ENCODE results near the gene PTPRN2. TPM values are rescaled to one million over a fixed set of nuclear protein-coding genes. Genes with fewer than 3 reads are reported as not detected.

Gene PTPRN2
- polyA plus RNA-seq, 2 donors, result 0.37 to 0.40 TPM

GRCh38 chr7:158362912-158363905 is 224.4 kb downstream of the PTPRN2 start:
- no peaks in the 10 kb centered on the region for H3K27me3 ChIP-seq (ENCODE audit: control insufficient read depth in 1 of 2, insufficient read depth in 2 of 2, low read length in 2 of 2)
- WGBS, 2 donors, result 78 to 81% methylated on average over 39 to 40 of the region's 40 CpGs
- H3K4me3 ChIP-seq (ENCODE audit: low read depth in 1 of 2, low read length in 2 of 2), result no peak overlapping the region
- no peaks in the 10 kb centered on the region for H3K4me1 ChIP-seq (ENCODE audit: control insufficient read depth in 2 of 2, insufficient read depth in 2 of 2, low read length in 1 of 2)
- no peak overlapping the region for H3K27ac ChIP-seq (ENCODE audit: low read depth in 2 of 2, low read length in 1 of 2)
- peaks cover 2 to 6% of the 10 kb centered on the region in 2 donors for H3K9me3 ChIP-seq (ENCODE audit: control insufficient read depth in 2 of 2, insufficient read depth in 1 of 2, low read depth in 1 of 2, low read length in 1 of 2)
- H3K36me3 ChIP-seq (ENCODE audit: control insufficient read depth in 2 of 2, insufficient read depth in 2 of 2, low read length in 1 of 2), result no peaks in the 10 kb centered on the region

- Histone ChIP-seq H3K4me3 (ENCODE audit: low read depth in 1 of 2, low read length in 2 of 2) (no peak overlapping the region), H3K27me3 (ENCODE audit: control insufficient read depth in 1 of 2, insufficient read depth in 2 of 2, low read length in 2 of 2) (no peaks in the 10 kb centered on the region), H3K36me3 (ENCODE audit: control insufficient read depth in 2 of 2, insufficient read depth in 2 of 2, low read length in 1 of 2) (no peaks in the 10 kb centered on the region), H3K9me3 (ENCODE audit: control insufficient read depth in 2 of 2, insufficient read depth in 1 of 2, low read depth in 1 of 2, low read length in 1 of 2) (peaks cover 2 to 6% of the 10 kb centered on the region in 2 donors), H3K4me1 (ENCODE audit: control insufficient read depth in 2 of 2, insufficient read depth in 2 of 2, low read length in 1 of 2) (no peaks in the 10 kb centered on the region), H3K27ac (ENCODE audit: low read depth in 2 of 2, low read length in 1 of 2) (no peak overlapping the region)
- WGBS, 2 donors, result 85 to 88% methylated on average over 8 of the region's 8 CpGs
Measured at GRCh38 chr7:158362001-158362400, 225.6 kb downstream of the PTPRN2 start.

GRCh38 chr7:158361326-158361946 is 226.2 kb downstream of the PTPRN2 start:
- Histone ChIP-seq H3K4me1 (ENCODE audit: control insufficient read depth in 2 of 2, insufficient read depth in 2 of 2, low read length in 1 of 2) (no peaks in the 10 kb centered on the region), H3K36me3 (ENCODE audit: control insufficient read depth in 2 of 2, insufficient read depth in 2 of 2, low read length in 1 of 2) (no peaks in the 10 kb centered on the region), H3K27ac (ENCODE audit: low read depth in 2 of 2, low read length in 1 of 2) (no peak overlapping the region), H3K9me3 (ENCODE audit: control insufficient read depth in 2 of 2, insufficient read depth in 1 of 2, low read depth in 1 of 2, low read length in 1 of 2) (peaks cover 2 to 6% of the 10 kb centered on the region in 2 donors), H3K4me3 (ENCODE audit: low read depth in 1 of 2, low read length in 2 of 2) (no peak overlapping the region), H3K27me3 (ENCODE audit: control insufficient read depth in 1 of 2, insufficient read depth in 2 of 2, low read length in 2 of 2) (no peaks in the 10 kb centered on the region)
- WGBS, 2 donors, result 71 to 82% methylated on average over 7 to 8 of the region's 8 CpGs

- Histone ChIP-seq H3K4me3 (ENCODE audit: low read depth in 1 of 2, low read length in 2 of 2) (no peak overlapping the region), H3K36me3 (ENCODE audit: control insufficient read depth in 2 of 2, insufficient read depth in 2 of 2, low read length in 1 of 2) (no peaks in the 10 kb centered on the region), H3K27me3 (ENCODE audit: control insufficient read depth in 1 of 2, insufficient read depth in 2 of 2, low read length in 2 of 2) (no peaks in the 10 kb centered on the region), H3K4me1 (ENCODE audit: control insufficient read depth in 2 of 2, insufficient read depth in 2 of 2, low read length in 1 of 2) (no peaks in the 10 kb centered on the region), H3K27ac (ENCODE audit: low read depth in 2 of 2, low read length in 1 of 2) (no peak overlapping the region), H3K9me3 (ENCODE audit: control insufficient read depth in 2 of 2, insufficient read depth in 1 of 2, low read depth in 1 of 2, low read length in 1 of 2) (peaks cover 3 to 7% of the 10 kb centered on the region in 2 donors)
- WGBS, 2 donors, result 85 to 86% methylated on average over 16 of the region's 16 CpGs
Measured at GRCh38 chr7:158358926-158359645, 228.5 kb downstream of the PTPRN2 start.

- H3K27me3 ChIP-seq (ENCODE audit: control insufficient read depth in 1 of 2, insufficient read depth in 2 of 2, low read length in 2 of 2), result no peaks in the 10 kb centered on the region
- no peaks in the 10 kb centered on the region for H3K36me3 ChIP-seq (ENCODE audit: control insufficient read depth in 2 of 2, insufficient read depth in 2 of 2, low read length in 1 of 2)
- H3K4me1 ChIP-seq (ENCODE audit: control insufficient read depth in 2 of 2, insufficient read depth in 2 of 2, low read length in 1 of 2), result no peaks in the 10 kb centered on the region
- no peak overlapping the region for H3K27ac ChIP-seq (ENCODE audit: low read depth in 2 of 2, low read length in 1 of 2)
- 88 to 95% methylated on average over 26 of the region's 26 CpGs for WGBS, 2 donors
- H3K4me3 ChIP-seq (ENCODE audit: low read depth in 1 of 2, low read length in 2 of 2), result no peak overlapping the region
- peaks cover 0 to 7% of the 10 kb centered on the region in 2 donors for H3K9me3 ChIP-seq (ENCODE audit: control insufficient read depth in 2 of 2, insufficient read depth in 1 of 2, low read depth in 1 of 2, low read length in 1 of 2)
Measured at GRCh38 chr7:158357898-158358821, 229.5 kb downstream of the PTPRN2 start.

GRCh38 chr7:158357106-158357897 is 230.3 kb downstream of the PTPRN2 start:
- no peaks in the 10 kb centered on the region for H3K36me3 ChIP-seq (ENCODE audit: control insufficient read depth in 2 of 2, insufficient read depth in 2 of 2, low read length in 1 of 2)
- H3K27ac ChIP-seq (ENCODE audit: low read depth in 2 of 2, low read length in 1 of 2), result no peak overlapping the region
- WGBS, 2 donors, result 91 to 93% methylated on average over 30 of the region's 30 CpGs
- H3K9me3 ChIP-seq (ENCODE audit: control insufficient read depth in 2 of 2, insufficient read depth in 1 of 2, low read depth in 1 of 2, low read length in 1 of 2), result peaks cover 0 to 7% of the 10 kb centered on the region in 2 donors
- no peak overlapping the region for H3K4me3 ChIP-seq (ENCODE audit: low read depth in 1 of 2, low read length in 2 of 2)
- H3K27me3 ChIP-seq (ENCODE audit: control insufficient read depth in 1 of 2, insufficient read depth in 2 of 2, low read length in 2 of 2), result no peaks in the 10 kb centered on the region
- no peaks in the 10 kb centered on the region for H3K4me1 ChIP-seq (ENCODE audit: control insufficient read depth in 2 of 2, insufficient read depth in 2 of 2, low read length in 1 of 2)

GRCh38 chr7:158356454-158356853 is 231.2 kb downstream of the PTPRN2 start:
- Histone ChIP-seq H3K4me1 (ENCODE audit: control insufficient read depth in 2 of 2, insufficient read depth in 2 of 2, low read length in 1 of 2) (no peaks in the 10 kb centered on the region), H3K4me3 (ENCODE audit: low read depth in 1 of 2, low read length in 2 of 2) (no peak overlapping the region), H3K36me3 (ENCODE audit: control insufficient read depth in 2 of 2, insufficient read depth in 2 of 2, low read length in 1 of 2) (no peaks in the 10 kb centered on the region), H3K9me3 (ENCODE audit: control insufficient read depth in 2 of 2, insufficient read depth in 1 of 2, low read depth in 1 of 2, low read length in 1 of 2) (peaks cover 0 to 7% of the 10 kb centered on the region in 2 donors), H3K27me3 (ENCODE audit: control insufficient read depth in 1 of 2, insufficient read depth in 2 of 2, low read length in 2 of 2) (no peaks in the 10 kb centered on the region), H3K27ac (ENCODE audit: low read depth in 2 of 2, low read length in 1 of 2) (no peak overlapping the region)
- 70 to 71% methylated on average over 3 of the region's 3 CpGs for WGBS, 2 donors

GRCh38 chr7:158355456-158356065 is 232.1 kb downstream of the PTPRN2 start:
- no peaks in the 10 kb centered on the region for H3K36me3 ChIP-seq (ENCODE audit: control insufficient read depth in 2 of 2, insufficient read depth in 2 of 2, low read length in 1 of 2)
- no peak overlapping the region for H3K27ac ChIP-seq (ENCODE audit: low read depth in 2 of 2, low read length in 1 of 2)
- H3K4me3 ChIP-seq (ENCODE audit: low read depth in 1 of 2, low read length in 2 of 2), result no peak overlapping the region
- WGBS, 2 donors, result 70 to 82% methylated on average over 15 of the region's 15 CpGs
- H3K27me3 ChIP-seq (ENCODE audit: control insufficient read depth in 1 of 2, insufficient read depth in 2 of 2, low read length in 2 of 2), result no peaks in the 10 kb centered on the region
- H3K9me3 ChIP-seq (ENCODE audit: control insufficient read depth in 2 of 2, insufficient read depth in 1 of 2, low read depth in 1 of 2, low read length in 1 of 2), result peaks cover 0 to 5% of the 10 kb centered on the region in 2 donors
- H3K4me1 ChIP-seq (ENCODE audit: control insufficient read depth in 2 of 2, insufficient read depth in 2 of 2, low read length in 1 of 2), result no peaks in the 10 kb centered on the region
